Endodermal cell (in vitro differentiated cells): ENCODE data around the gene TMEM198. TPM values are rescaled to one million over a fixed set of nuclear protein-coding genes. Genes with fewer than 3 reads are reported as not detected.

Experiments used
- DNase-seq: peaks from one replicate; pipeline ENCODE4 v3.0.0-alpha.2; 2017
- H3K27ac ChIP-seq: 2 replicates; pipeline ENCODE4 v1.5.1; 2013; ENCODE audit warnings: mild to moderate bottlenecking, low read depth, low read length, moderate library complexity
- H3K27me3 ChIP-seq: 2 replicates; pipeline ENCODE4 v1.6.1; 2013; ENCODE audit warnings: mild to moderate bottlenecking, low read length, moderate library complexity; ENCODE audit not compliant: insufficient read depth, control insufficient read depth, poor library complexity, severe bottlenecking
- H3K36me3 ChIP-seq: 2 replicates; pipeline ENCODE4 v1.7.0; 2013; ENCODE audit warnings: mild to moderate bottlenecking, low read length, moderate library complexity; ENCODE audit not compliant: control insufficient read depth, insufficient read depth
- H3K4me1 ChIP-seq: one replicate; pipeline ENCODE4 v1.7.0; 2013; ENCODE audit warnings: low read length; ENCODE audit not compliant: control insufficient read depth, insufficient read depth
- H3K4me3 ChIP-seq: 2 replicates; pipeline ENCODE4 v1.5.1; 2013; ENCODE audit warnings: mild to moderate bottlenecking, low read length, moderate library complexity
- H3K9ac ChIP-seq: 2 replicates; pipeline ENCODE4 v1.6.1; 2013; ENCODE audit warnings: mild to moderate bottlenecking, low read length, moderate library complexity; ENCODE audit not compliant: poor library complexity, severe bottlenecking; ENCODE audit errors: extremely low read depth
- H3K9me3 ChIP-seq: 2 replicates; pipeline ENCODE4 v1.6.1; 2013; ENCODE audit warnings: mild to moderate bottlenecking, low read length, moderate library complexity; ENCODE audit not compliant: control insufficient read depth
- H3K27ac Mint-ChIP-seq: 2 replicates; pipeline ENCODE4 v1.8.0; 2020; ENCODE audit warnings: mixed read lengths
- H3K27me3 Mint-ChIP-seq: 2 replicates; pipeline ENCODE4 v1.8.0; 2021; ENCODE audit warnings: mild to moderate bottlenecking, mixed read lengths; ENCODE audit not compliant: insufficient read depth
- H3K36me3 Mint-ChIP-seq: 2 replicates; pipeline ENCODE4 v1.8.0; 2020; ENCODE audit warnings: low read depth, mixed read lengths
- H3K4me1 Mint-ChIP-seq: 2 replicates; pipeline ENCODE4 v1.8.0; 2020; ENCODE audit warnings: mixed read lengths
- H3K4me3 Mint-ChIP-seq: 2 replicates; pipeline ENCODE4 v1.8.0; 2020; ENCODE audit warnings: mild to moderate bottlenecking, moderate library complexity, mixed read lengths
- H3K9me3 Mint-ChIP-seq: 2 replicates; pipeline ENCODE4 v1.8.0; 2020; ENCODE audit warnings: mild to moderate bottlenecking, mixed read lengths
- WGBS, 2 experiments: methylation state at CpG; one replicate each; pipeline versions ENCODE4 v1.1.5 to v1.1.7; 2013; ENCODE audit warnings: missing lambda C conversion rate in 2 of 2, mixed read lengths in 1 of 2; ENCODE audit not compliant: insufficient coverage in 1 of 2, insufficient read length in 1 of 2; 5-methylcytosine and 5-hydroxymethylcytosine counted together
- total RNA-seq, 2 donors: library from RNA; stranded (reverse); fragmentation: NEBNext Ultra II Directional in 1 of 2; extraction: Animal tissue kit (Norgen Biotek cat#: 25700) in 1 of 2; gene quantifications; 2 replicates in 1 of 2; 3 replicates in 1 of 2; pipeline ENCODE4 v1.2.1, GENCODE V29; 2021
- TF ChIP-seq, protein P1 (sequence below): fragments of 200-600 bp; sonication (generic); conservative IDR thresholded peaks from 2 replicates; pipeline ENCODE4 v1.5.0; 2021; ENCODE audit warnings: antibody characterized with exemption, mild to moderate bottlenecking

Gene TMEM198
- total RNA-seq, 2 donors from 2014 or later: 2.6 to 3.9 TPM

DNA sequence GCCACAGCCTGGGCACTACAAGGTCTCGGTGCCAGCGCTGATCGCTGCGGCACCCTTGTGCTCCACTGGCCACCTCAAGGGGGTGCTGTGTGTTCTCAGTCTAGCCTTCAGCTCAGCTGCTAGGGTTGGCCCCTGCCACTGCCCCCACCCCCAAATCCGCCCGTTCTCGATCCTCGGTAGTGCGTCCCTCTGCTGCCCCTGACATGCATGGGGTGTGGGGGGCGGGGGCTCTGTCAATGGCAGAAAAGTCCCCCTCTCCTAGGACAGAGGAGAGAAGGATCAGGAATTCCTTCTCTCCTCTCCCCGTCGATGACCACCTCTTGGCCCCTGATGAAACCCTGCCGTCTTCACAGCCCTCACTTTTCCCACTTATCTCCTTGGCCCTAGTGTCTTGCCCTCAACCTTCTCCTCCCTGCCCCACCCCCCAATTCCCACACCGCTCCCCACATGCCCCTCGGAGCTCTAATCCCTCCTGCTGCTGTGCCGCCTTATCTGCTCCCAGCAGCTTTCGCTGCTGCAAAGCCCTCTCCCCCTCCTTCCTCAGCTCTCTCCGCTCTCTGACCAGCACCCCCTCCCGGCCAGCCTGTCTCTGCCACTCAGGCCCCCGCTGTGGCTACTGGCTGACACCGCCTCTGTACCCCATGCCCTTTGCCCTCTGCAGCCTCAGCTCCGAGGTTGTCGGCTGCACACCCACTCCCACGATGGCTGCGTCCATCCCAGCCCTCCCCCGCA is 33.9 kb upstream of the TMEM198 start:
- H3K4me3 Mint-ChIP-seq: peak overlapping the region; percentile 60
- peaks cover 31% of the 10 kb centered on the region for H3K27me3 ChIP-seq
- H3K4me1 Mint-ChIP-seq: peaks cover 34% of the 10 kb centered on the region
- peaks cover 4% of the 10 kb centered on the region for H3K36me3 Mint-ChIP-seq
- peaks cover 9% of the 10 kb centered on the region for H3K4me1 ChIP-seq
- no peak overlapping the region for H3K27ac ChIP-seq
- TF ChIP-seq, protein P1, sequence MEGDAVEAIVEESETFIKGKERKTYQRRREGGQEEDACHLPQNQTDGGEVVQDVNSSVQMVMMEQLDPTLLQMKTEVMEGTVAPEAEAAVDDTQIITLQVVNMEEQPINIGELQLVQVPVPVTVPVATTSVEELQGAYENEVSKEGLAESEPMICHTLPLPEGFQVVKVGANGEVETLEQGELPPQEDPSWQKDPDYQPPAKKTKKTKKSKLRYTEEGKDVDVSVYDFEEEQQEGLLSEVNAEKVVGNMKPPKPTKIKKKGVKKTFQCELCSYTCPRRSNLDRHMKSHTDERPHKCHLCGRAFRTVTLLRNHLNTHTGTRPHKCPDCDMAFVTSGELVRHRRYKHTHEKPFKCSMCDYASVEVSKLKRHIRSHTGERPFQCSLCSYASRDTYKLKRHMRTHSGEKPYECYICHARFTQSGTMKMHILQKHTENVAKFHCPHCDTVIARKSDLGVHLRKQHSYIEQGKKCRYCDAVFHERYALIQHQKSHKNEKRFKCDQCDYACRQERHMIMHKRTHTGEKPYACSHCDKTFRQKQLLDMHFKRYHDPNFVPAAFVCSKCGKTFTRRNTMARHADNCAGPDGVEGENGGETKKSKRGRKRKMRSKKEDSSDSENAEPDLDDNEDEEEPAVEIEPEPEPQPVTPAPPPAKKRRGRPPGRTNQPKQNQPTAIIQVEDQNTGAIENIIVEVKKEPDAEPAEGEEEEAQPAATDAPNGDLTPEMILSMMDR: peak; percentile 84
- H3K9ac ChIP-seq: no peak overlapping the region
- H3K27me3 Mint-ChIP-seq: peaks cover 50% of the 10 kb centered on the region
- WGBS, 2 experiments: 6% methylated on average over 14 to 26 of the region's 26 CpGs
- peak overlapping the region; percentile 80 for H3K4me3 ChIP-seq
- H3K9me3 Mint-ChIP-seq: peaks cover 3% of the 10 kb centered on the region
- no peaks in the 10 kb centered on the region for H3K9me3 ChIP-seq
- H3K36me3 ChIP-seq: peaks cover 5% of the 10 kb centered on the region
- H3K27ac Mint-ChIP-seq: peak overlapping the region; percentile 48
- peak; percentile 93 for DNase-seq

DNA sequence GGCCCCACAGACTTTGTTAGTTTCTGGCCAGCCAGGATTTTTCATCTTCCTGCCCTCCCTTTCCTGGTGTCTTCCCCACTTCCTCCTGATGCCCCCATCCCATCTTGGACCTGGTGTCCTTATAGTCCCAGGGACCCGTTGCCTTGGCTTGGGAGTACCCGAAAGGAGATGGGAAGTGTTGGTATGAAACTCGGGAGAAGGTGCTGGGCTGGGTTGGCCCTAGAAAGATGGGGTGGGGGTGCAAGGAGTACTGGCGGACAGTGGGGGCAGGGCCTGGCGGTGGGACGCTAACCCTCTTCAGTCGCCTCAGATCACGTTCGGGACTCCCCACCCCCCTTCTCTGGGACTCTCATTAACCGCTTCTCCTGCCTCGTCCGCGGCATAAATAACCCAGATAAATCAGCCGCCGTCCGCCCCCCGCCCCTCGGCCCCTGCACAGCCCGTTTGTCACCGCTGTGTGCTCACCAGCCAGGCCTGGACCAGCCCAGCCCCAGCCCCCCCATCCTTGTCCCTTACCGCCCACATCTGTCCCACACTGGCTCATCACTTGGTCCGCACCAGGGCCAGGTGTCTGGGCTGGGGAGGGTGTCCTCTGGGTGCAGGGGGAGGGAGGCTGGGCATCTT is 33.2 kb upstream of the TMEM198 start:
- no peaks in the 10 kb centered on the region for H3K9me3 ChIP-seq
- 72 to 77% methylated on average over 5 to 22 of the region's 22 CpGs for WGBS, 2 experiments
- peaks cover 38% of the 10 kb centered on the region for H3K27me3 ChIP-seq
- H3K27me3 Mint-ChIP-seq: peaks cover 57% of the 10 kb centered on the region
- H3K4me3 ChIP-seq: no peak overlapping the region
- peaks cover 5% of the 10 kb centered on the region for H3K36me3 ChIP-seq
- peak overlapping the region; percentile 60 for H3K4me3 Mint-ChIP-seq
- DNase-seq: no peak
- no peaks in the 10 kb centered on the region for H3K36me3 Mint-ChIP-seq
- peaks cover 34% of the 10 kb centered on the region for H3K4me1 Mint-ChIP-seq
- TF ChIP-seq, protein P1: no peak
- H3K9ac ChIP-seq: no peak overlapping the region
- H3K9me3 Mint-ChIP-seq: peaks cover 3% of the 10 kb centered on the region
- H3K4me1 ChIP-seq: peaks cover 9% of the 10 kb centered on the region
- H3K27ac Mint-ChIP-seq: no peak overlapping the region
- H3K27ac ChIP-seq: no peak overlapping the region

DNA sequence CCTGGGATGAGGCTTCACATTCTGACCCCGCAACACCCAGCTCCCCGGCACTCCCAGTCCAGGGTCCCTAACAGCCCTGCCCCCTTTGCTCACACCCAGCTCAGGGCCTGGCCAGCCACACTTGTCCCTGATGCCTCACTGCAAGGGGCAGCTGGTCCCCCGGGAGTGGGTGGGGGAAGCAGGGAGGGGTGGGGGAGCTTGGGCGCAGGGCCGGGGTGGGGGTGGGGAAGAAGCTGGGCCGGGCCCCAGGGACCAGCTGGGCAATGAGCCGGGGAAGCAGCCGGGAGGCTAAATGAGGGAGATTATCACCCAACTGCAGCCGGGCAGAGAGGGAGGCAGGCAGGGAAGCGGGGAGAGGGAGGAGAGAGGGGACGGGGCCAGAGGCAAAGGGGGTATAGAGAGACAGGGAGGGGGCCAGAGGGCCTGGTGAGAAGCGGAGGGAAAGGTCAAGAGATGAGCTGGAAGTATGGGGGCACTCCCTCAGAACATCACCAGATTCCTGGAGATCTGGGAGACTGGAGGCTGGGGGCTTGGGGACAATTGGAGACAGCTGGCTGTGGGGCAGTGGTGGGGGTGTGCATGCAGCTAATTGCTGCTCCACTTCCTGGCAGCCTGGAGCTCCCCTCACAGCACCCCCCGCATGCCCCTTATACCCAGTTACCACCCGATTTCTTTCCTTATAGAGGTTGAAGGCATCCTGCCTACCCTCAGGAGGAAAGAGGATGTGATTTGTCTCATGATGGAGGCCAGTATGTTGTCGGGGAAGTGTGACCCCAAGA is 32.1 kb upstream of the TMEM198 start:
- H3K27ac ChIP-seq: no peak overlapping the region

More for the DNA sequence above, 32.1 kb upstream of the TMEM198 start:
- Histone ChIP-seq H3K36me3 (no peaks in the 10 kb centered on the region), H3K4me3 (no peak overlapping the region), H3K9me3 (no peaks in the 10 kb centered on the region), H3K9ac (no peak overlapping the region), H3K4me1 (peaks cover 9% of the 10 kb centered on the region), H3K27me3 (peaks cover 49% of the 10 kb centered on the region)
- peaks cover 68% of the 10 kb centered on the region for H3K27me3 Mint-ChIP-seq
- 76 to 84% methylated on average over 5 to 15 of the region's 15 CpGs for WGBS, 2 experiments
- peak; percentile 59 for DNase-seq
- H3K9me3 Mint-ChIP-seq: peaks cover 3% of the 10 kb centered on the region
- no peaks in the 10 kb centered on the region for H3K36me3 Mint-ChIP-seq
- H3K4me1 Mint-ChIP-seq: peaks cover 31% of the 10 kb centered on the region
- H3K27ac Mint-ChIP-seq: no peak overlapping the region
- H3K4me3 Mint-ChIP-seq: no peak overlapping the region
- TF ChIP-seq, protein P1: no peak
